Measurements from ENCODE around the gene PHYH.
"Not testable (repeated sequence)": the region's sequence is repeated elsewhere in the genome, so short reads cannot be mapped to it uniquely, and the experiment has no call there.

PHYH gene

DNA sequence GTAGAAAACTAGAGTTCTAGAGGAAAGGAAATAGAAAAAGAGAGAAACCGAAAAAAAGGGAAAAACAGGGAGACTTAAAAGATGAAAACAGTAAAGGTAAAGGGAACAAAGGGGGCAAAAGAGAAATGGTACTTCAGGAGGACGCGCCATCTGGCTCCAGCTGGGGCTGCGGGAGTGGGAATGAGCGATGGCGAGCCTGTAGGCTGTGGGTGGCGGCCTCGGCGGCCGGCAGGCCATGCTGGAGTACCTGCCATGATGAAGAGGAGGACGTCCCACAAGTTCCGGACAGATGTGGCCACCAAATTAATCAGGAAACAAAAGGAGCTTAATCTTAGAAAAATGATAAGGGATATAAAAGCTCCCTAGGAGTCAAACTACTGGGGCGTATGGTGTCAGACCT lies 21.7 kb upstream of the PHYH start:
- DNase-seq = no peak

DNA sequence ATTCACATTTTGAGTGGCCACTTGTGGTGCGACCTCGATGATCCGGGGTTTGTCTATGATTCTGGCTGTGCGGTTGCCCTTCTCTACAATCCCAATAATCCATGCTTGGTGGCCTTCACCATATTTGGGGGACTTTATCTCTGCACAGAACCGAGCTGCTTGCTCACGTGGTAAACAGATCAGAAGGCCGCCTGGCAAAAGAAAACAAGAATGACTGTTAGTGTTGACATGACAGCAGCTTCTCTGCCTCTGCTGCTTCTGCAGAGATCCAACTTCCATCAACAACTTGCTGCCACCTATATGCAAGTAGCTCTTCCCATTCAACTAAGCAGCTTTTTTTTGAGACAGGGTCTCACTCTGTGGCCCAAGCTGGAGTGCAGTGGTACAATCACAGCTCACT lies 19.3 kb upstream of the PHYH start:
- no peak for DNase-seq

DNA sequence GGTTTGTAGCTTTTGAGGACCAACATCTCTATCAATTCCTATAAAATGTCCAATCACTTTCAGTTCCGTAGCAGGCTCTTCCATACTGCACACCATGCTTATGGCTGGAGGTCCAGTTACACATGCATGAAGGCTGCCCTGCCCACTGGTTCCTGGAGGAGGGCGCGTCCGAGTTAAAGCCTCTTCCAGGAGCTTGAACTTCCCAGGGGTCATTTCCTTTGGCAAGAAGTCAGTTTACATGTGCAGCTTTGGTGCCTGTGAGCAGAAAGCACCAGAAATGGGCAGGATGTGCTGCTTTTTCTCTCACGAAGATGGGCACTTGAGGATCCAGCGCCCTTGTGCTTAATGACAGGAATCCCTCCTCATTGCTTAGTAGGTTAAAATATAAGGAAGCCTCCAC lies 17.6 kb upstream of the PHYH start:
- no peak for DNase-seq

DNA sequence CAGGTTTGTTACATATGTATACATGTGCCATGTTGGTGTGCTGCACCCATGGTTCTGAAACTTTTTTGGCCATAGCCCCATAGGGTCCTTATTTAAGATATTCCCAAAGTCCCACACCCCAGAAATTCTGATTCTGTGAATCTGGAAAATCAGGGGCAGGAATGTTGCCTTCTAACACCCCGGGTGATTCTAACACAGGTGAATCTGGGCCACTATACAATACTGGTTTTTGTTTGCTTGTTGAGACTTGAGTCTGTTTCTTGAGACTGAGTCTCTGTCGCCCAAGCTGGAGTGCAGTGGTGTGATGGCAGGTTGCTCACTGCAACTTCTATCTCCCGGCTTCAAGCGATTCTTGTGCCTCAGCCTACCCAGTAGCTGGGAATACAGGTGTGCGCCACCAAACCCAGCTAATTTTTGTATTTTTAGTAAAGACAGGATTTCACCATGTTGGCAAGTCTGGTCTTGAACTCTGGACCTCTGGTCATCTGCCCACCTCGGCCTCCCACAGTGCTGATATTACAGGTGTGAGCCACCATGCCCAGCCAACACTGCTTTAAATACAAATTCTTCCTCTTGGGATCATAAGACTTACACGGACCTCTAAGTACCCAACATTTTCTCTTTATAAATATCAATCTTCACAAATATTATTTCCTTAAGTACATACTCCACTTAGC lies 16.9 kb upstream of the PHYH start:
- no peak for DNase-seq

DNA sequence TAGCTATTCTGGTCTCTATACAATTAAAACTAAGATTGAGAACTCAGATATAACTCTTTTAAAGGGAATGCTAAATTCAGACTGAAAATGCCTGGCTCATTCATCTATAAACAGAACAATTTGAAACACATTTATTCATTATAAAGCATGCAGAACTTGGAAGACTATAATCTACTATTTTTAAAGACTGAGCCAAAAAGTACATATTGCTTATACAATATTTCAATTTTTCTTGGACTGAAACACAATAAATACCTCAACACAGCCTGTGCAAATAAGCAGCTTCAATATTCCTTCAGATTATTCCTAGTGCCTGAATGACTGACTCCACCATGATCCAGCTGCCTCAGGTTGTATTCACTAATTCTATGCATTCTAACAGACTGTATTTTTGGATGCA lies 15.5 kb upstream of the PHYH start:
- no peak for DNase-seq

DNA sequence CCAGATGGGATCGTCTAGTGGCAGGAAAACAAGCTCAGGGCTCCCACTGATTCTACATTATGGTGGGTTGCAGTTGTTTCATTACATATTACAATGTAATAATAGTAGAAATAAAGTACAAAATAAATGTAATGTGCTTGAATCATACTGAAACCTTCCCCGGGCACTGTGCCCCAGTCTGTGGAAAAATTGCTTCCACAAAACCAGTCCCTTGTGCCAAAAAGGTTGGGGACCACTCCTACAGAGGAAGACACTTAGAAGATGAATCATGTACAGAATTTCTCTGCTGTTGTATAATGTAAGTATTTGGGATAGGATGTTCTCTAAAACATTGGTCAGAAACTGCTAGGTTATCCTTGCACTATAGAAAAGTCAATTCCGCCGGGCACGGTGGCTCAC lies 11.3 kb upstream of the PHYH start:
- DNase-seq = no peak

DNA sequence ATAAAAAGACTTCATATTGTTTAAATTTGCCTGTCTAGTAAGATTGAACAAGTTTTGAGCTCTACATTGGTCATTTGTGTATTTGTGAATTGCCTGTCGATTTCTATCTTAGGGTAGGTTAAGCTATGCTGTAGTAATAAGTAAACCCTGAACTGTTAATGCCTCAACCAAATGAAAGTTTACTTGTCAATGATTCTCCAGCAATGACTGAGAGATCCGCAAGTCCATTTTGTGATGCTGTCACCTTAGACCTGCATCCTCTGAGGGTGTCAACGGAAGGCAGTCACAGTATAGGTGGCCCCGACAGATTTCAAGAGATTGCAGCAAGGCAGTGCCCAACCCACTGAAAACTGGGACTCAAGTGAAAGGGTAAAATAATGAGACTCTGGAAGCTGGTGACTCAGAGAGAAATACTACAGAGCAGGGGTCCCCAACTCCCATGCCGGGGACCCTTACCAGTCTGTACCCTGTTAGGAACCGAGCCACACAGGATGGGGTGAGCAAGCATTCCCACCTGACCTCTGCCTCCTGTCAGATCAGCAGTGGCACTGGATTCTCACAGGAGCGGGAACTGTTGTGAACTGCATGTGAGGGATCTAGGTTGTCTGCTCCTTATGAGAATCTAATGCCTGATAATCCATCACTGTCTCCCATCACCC lies 10.8 kb upstream of the PHYH start:
- DNase-seq = no peak

DNA sequence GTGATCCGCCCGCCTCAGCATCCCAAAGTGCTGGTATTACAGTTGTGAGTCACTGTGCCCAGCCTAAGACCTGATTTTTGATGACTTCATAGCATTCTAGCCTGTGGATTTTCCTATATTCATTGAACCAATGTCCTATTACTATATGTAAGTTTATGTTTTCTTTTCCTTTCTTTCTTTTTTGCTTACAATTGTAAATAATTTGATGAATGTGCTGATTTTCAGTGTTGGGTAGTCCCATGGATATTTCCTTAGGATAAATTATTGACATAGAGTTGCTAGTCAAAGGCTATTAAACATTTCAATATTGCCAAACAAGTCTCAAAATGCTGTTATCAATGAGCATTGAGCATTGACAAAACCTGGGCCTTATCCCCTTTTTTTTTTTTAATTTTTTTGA lies 9.9 kb upstream of the PHYH start:
- DNase-seq = no peak

DNA sequence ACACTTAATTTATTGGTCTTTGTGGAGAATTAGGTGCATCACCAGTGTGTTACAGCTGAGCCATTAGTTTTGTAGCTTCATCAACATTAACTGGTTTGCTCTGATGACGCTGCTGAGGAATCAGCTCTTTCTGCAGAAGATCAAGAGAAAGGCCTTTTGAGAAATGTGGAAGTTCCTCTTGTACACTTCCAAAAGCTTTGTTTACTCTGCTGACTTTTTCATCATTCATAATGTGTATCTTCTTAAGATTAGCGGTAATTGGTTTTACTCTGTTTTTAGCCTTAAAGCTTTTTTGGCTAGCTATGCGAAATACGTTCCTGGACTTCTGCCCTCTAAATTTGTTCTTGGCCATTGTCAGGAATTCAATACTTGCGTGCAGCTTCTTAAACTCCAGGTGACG lies 8.2 kb upstream of the PHYH start:
- DNase-seq = no peak

DNA sequence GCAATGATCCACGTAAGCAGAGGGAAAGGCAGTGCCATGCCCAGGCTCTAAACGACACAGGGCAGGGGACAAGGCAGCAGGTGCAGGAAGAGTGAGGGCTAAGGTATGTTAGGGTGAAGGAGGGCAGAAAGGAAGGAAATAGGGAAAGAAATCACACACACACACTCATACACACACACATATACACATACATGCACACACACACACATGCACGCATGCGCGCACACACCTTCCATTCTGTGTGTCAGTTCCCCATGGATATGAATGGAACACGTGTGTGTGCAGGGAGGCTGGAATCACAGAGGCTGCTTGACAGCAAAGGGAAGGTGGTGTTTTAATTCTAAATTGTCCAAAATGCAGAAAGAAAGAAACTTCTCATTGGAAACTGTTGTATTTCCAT lies 6.2 kb upstream of the PHYH start:
- no peak for DNase-seq

DNA sequence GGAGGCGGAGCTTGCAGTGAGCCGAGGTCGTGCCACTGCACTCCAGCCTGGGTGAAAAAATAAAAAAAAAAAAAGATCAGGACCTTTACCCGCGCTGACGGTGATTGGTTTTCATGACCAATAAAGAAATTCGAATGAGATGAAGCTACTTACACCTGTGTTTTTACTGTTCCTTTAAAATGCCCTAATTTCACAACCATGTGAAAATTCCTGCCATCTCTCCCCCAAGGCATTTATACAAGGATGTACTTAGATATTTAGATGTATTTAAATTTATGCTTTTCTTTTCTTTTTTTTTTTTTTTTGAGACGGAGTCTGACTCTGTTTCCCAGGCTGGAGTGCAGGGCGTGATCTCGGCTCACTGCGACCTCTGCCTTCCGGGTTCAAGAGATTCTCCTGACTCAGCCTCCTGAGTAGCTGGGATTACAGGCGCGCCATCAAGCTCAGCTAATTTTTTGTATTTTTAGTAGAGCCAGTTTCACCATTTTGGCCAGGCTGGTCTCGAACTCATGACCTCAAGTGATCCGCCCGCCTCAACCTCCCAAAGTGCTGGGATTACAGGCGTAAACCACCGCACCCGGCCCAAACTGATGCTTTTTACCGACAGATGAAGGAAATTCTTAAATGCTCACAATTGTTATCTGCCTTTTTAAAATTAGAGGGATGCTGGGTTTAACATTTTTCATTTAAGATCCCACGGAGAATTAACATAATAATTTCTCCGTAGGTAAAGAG lies 3.1 kb upstream of the PHYH start:
- no peak for DNase-seq

DNA sequence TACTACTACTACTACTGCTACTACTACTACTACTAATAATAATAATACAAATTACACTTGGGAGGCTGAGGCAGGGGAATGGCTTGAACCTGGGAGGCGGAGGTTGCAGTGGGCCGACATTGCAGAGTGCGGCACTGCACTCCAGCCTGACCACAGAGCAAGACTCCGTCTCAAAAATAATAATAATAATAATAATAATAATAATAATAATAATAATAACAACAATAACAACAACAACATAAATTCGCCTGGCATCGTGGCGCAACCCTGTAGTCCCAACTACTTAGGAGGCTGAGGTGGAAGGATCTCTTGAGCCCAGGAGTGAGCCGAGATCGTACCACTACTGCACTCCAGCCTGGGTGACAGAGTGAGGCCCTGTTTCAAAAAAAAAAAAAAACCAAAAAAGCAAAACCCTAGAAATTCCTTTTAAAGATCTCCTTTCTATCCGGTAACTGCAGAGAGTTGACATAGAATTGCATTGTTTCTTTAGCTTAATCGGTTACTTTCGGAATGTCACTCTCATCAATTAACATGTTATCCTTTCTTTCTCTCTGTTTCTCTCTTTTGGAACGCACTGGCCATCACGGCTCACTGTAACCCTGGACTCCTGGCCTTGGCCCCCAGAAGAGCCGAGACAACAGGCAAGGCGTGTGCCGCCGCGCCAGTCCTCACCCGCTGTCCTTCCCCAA lies 972 bp downstream of the PHYH start:
- DNase-seq = no peak

DNA sequence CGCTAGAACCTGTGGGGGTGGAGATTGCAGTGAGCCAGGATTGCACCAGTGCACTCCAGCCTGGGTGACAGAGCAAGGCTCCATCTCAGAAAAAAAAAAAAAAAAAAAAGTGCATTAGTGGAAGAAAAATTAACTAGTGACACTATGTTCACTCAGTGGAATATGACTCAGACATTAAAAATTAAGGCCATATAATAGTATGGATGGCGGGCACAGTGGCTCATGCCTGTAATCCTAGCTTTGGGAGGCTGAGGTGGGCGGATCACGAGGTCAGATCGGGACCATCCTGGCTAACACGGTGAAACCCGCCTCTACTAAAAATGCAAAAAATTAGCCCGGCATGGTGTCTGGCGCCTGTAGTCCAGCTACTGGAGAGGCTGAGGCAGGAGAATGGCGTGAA lies 3.4 kb downstream of the PHYH start:
- no peak for DNase-seq

DNA sequence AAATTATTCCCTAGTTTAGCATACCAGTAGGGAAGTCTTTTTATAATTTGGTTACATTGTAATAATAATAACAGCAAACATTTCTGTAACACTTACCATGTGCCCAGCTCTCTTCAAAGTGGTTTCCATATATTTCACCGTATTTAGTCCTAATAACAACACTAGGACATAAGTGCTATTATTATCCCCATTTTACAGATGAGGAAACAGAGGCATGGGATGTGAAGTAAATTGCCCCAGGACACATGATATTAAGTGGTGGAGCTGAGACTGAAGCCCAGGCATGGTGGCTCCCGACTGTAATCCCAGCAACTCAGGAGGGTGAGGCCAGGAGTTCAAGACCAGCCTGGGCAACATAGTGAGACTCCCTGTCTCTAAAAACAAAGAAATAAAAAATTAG lies 5.1 kb downstream of the PHYH start:
- DNase-seq = no peak

DNA sequence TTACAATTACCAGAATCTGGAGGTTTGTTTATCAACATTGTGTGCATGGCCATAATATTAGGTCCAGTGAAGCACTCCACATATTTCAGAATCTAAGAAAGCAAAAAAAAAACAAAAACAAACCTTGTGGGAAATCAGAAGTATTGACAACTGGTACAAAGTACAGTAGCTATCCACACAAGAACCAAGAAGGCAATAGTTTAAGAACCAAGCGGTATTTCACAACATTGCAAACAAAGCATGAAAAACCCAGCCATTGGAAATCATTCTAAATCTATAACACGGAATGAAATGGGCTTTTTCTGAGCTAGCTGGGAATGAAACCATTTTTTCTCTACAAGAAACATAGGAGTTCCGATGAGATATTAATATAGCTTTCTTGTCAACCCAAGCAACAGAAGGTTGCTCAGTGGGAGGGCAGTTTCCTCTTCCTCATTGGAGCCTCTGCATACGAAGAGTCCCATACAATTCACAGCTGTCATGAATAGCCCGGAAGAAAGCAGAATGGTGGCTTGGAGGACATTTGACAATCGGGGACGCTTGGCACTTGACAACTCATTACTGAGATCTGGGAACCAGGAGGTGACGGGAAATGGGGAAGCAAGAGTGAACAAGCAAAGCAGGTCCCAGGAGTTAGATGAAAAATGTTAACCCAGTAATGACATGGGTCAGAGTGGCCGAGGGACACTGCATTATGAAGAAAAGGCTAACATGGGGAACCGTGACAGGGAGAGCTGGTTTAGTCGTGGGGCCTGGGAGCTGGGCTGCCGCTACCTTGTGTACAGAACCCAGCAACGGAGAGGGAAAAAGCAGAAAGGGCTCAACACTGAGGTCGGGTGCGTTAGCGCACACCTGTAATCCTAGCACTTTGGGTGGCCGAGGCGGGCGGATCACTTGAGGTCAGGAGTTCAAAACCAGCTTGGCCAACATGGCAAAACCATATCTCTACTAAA lies 7.8 kb downstream of the PHYH start:
- no peak for DNase-seq

DNA sequence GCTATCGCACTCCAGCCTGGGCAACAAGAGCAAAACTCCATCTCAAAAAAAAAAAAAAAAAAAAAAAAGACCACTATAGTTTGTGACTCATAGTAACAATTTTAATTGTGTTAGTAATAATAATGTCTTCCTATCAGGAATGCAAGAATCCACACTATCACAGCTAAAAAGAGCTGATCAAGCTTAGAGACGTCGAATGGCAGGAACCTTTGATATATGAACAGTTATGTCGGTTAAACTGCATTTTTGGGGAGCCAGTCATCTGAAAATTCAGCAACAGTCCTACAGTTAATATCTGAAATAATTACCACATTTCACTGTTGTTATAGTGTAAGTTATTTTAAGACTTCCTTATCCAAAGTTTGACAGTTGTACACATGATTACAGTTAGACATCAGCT lies 8.8 kb downstream of the PHYH start:
- peak; percentile 11 for DNase-seq

DNA sequence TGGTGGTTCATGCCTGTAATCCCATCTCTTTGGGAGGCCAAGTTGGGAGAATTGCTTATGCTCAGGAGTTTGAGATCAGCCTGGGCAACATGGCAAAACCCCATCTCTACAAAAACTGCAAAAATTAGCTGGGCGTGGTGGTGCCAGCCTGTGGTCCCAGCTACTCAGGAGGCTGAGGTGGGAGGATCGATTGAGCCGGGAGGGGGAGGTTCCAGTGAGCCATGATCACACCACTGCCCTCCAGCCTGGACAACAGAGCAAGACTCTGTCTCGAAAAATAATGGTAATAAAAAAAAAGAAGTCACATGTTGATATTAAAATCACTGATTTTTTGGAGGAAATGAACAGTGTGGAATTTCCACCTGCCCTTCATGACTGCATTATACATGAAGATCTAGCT lies 15.8 kb downstream of the PHYH start:
- DNase-seq = no peak

DNA sequence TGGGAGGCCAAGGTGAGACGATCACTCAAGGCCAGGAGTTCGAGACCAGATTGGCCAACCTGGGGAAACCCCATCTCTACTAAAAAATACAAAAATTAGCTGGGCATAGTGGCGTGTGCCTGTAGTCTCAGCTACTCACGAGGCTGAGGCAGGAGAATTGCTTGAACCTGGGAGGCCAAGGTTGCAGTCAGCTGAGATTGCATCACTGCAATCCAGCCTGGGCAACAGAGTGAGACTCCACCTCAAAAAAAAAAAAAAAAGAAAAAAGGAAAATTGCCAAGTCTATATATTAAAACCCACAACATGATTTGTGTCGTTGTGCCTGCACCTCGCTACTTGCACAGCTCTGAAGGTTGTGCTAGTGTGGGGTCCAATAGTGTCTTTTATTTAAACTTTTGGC lies 17.5 kb downstream of the PHYH start:
- not testable (repeated sequence) for DNase-seq

DNA sequence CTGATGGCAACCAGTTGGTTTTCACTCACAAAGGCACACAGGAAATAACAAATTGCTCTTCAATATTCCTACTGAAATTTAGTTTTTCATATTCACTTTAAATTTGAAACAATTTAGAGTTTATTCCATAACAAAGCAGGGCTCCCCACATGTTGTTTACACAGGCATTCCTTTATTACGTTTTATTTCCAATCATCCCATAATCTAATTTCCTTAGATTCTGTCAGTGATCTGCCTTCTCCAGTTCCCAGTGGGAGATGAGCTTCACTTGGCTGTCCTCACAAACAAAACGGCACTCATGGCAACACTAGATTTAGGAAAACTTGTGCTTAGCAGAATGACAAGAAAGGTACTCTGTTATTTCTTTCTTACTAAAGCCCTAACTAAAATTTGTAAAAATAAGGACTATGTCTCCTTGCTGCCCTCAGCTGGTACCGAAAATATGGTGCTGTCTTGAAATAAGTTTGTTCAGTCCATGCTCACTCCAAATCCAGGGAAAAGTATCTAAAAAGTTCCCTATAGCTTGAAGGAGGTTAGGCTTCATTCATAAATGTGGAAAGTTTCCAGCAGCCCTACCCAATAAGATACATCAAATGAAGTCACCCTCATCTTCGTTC lies 23.0 kb downstream of the PHYH start:
- DNase-seq = no peak

DNA sequence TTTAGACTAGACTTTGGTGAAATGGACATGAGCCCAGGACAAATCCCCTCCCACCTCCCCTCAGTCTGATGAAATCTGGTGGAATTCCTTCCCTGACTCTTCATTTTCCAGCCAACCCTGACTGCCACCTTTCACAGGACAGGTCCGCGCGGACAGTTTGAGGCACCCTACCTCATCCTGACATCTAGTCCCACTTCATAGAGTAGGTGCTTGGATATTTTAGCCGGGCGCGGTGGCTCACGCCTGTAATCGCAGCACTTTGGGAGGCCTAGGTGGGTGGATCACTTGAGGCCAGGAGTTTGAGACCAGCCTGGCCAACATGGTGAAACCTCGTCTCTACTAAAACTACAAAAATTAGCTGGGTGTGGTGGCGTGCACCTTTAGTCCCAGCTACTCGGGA lies 23.7 kb downstream of the PHYH start:
- DNase-seq = not testable (repeated sequence)

DNA sequence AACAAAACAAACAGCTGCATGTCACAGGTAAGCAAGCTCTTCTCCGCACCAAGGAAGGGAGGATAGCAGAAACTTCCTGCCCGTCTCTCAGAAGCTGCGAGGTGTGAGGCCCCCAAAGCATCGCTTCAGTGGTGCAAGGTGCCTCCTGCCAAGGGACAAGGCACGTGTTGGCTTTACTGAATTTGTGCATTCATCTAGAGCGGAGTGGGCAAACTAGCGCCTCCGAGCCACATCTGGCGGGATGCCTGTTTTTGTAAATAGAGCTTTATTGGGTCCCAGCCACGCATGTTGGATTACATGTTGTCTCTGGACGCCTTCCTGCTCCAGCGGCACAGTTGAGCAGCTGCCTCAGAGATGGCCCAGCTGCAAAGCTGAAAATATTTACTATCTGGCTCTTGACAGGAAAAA lies 27.7 kb downstream of the PHYH start:
- DNase-seq = peak; percentile 22
